HepG2 (cell line): Measurements from ENCODE around the gene COPZ1. TPM values are rescaled to one million over a fixed set of nuclear protein-coding genes. Genes with fewer than 3 reads are reported as not detected.

Source experiments
- ESRRA ChIP-seq: sonication (generic); formaldehyde crosslinking; IDR thresholded peaks from 2 replicates; pipeline ENCODE4 v1.5.1; 2020; ENCODE audit warnings: mild to moderate bottlenecking, low read depth, missing genetic modification reagents
- RBAK ChIP-seq: sonication (generic); formaldehyde crosslinking; IDR thresholded peaks from 2 replicates; pipeline ENCODE4 v1.5.1; 2020; ENCODE audit warnings: mild to moderate bottlenecking, missing genetic modification reagents
- SKI ChIP-seq: fragments of 450-650 bp; IDR thresholded peaks from one replicate; pipeline ENCODE4 v1.6.1; 2018; ENCODE audit warnings: mild to moderate bottlenecking; ENCODE audit not compliant: partially characterized antibody
- SMAD1 ChIP-seq: sonication (generic); formaldehyde crosslinking; IDR thresholded peaks from 2 replicates; pipeline ENCODE4 v1.4.0; 2020; ENCODE audit warnings: missing genetic modification reagents, low read depth, mild to moderate bottlenecking, borderline replicate concordance
- WIZ ChIP-seq: sonication (generic); formaldehyde crosslinking; IDR thresholded peaks from 2 replicates; pipeline ENCODE4 v1.5.1; 2020; ENCODE audit warnings: mild to moderate bottlenecking, missing genetic modification reagents
- ZFP36L2 ChIP-seq: sonication (generic); formaldehyde crosslinking; IDR thresholded peaks from 2 replicates; pipeline ENCODE4 v1.4.0; 2020; ENCODE audit warnings: missing genetic modification reagents
- ZNF10 ChIP-seq: sonication (generic); formaldehyde crosslinking; IDR thresholded peaks from 2 replicates; pipeline ENCODE4 v1.4.0; 2020; ENCODE audit warnings: mild to moderate bottlenecking, low read depth, missing genetic modification reagents, borderline replicate concordance
- ZNF567 ChIP-seq: sonication (generic); formaldehyde crosslinking; IDR thresholded peaks from 2 replicates; pipeline ENCODE4 v1.8.1; 2023; ENCODE audit warnings: mild to moderate bottlenecking, missing genetic modification reagents, borderline replicate concordance
- ZNF570 ChIP-seq: sonication (generic); formaldehyde crosslinking; IDR thresholded peaks from 2 replicates; pipeline ENCODE4 v1.4.0; 2020; ENCODE audit warnings: mild to moderate bottlenecking, missing genetic modification reagents, borderline replicate concordance
- ZNF747 ChIP-seq: sonication (generic); formaldehyde crosslinking; IDR thresholded peaks from 2 replicates; pipeline ENCODE4 v1.8.1; 2023; ENCODE audit warnings: missing genetic modification reagents, mild to moderate bottlenecking, borderline replicate concordance
- ZNF83 ChIP-seq: sonication (generic); formaldehyde crosslinking; IDR thresholded peaks from 2 replicates; pipeline ENCODE4 v1.4.0; 2020; ENCODE audit warnings: missing genetic modification reagents, mild to moderate bottlenecking, borderline replicate concordance
- ZNF883 ChIP-seq: sonication (generic); formaldehyde crosslinking; IDR thresholded peaks from 2 replicates; pipeline ENCODE4 v1.5.1; 2020; ENCODE audit warnings: mild to moderate bottlenecking, missing genetic modification reagents; ENCODE audit errors: not compliant biosample characterization
- polyA plus RNA-seq, 8 experiments: library from polyadenylated mRNA; depleted of rRNA in 3 of 8; stranded (reverse) in 7 of 8; unstranded in 1 of 8; fragments of >200 nt; fragmentation: Illumina TruSeq in 4 of 8; extraction: Trizol in 4 of 8; gene quantifications; 2 replicates each; pipeline versions ENCODE4 v1.2.1 to v1.2.3, GENCODE V29; 2011 to 2016; ENCODE audit warnings: low read depth in 4 of 8, missing spikeins in 1 of 8, mixed read lengths in 1 of 8; ENCODE audit not compliant: insufficient read depth in 1 of 8
- total RNA-seq, 5 experiments: library from RNA; depleted of rRNA; stranded (reverse); fragments of >200 nt; fragmentation: Illumina TruSeq; extraction: Trizol; gene quantifications; 2 replicates each; pipeline ENCODE4 v1.2.3, GENCODE V29; 2016; ENCODE audit warnings: low read depth in 1 of 5
- TF ChIP-seq, protein P1 (sequence below): sonication (generic); formaldehyde crosslinking; IDR thresholded peaks from 2 replicates; pipeline ENCODE4 v1.8.0; 2022; ENCODE audit warnings: missing genetic modification reagents, mild to moderate bottlenecking, inconsistent platforms, borderline replicate concordance
- TF ChIP-seq, protein P2 (sequence below), 2 experiments: fragments of 450-650 bp in 1 of 2; sonication (generic) in 1 of 2; formaldehyde crosslinking; IDR thresholded peaks; 2 replicates each; pipeline versions ENCODE4 v1.5.0 to v1.8.0; 2020 to 2022; ENCODE audit warnings: mild to moderate bottlenecking in 1 of 2, missing genetic modification reagents in 1 of 2
- TF ChIP-seq, protein P3 (sequence below): sonication (generic); formaldehyde crosslinking; IDR thresholded peaks from 2 replicates; pipeline ENCODE4 v1.5.1; 2020; ENCODE audit warnings: missing genetic modification reagents, mild to moderate bottlenecking, borderline replicate concordance
- TF ChIP-seq, protein P4 (sequence below): sonication (generic); formaldehyde crosslinking; IDR thresholded peaks from 2 replicates; pipeline ENCODE4 v1.4.0; 2020; ENCODE audit warnings: missing genetic modification reagents

The COPZ1 gene
- total and polyA plus RNA-seq, 2 of the 13 experiments (the other 11 are each of a cell fraction or from before 2014, with no cell fraction given) = 125 to 184 TPM

DNA sequence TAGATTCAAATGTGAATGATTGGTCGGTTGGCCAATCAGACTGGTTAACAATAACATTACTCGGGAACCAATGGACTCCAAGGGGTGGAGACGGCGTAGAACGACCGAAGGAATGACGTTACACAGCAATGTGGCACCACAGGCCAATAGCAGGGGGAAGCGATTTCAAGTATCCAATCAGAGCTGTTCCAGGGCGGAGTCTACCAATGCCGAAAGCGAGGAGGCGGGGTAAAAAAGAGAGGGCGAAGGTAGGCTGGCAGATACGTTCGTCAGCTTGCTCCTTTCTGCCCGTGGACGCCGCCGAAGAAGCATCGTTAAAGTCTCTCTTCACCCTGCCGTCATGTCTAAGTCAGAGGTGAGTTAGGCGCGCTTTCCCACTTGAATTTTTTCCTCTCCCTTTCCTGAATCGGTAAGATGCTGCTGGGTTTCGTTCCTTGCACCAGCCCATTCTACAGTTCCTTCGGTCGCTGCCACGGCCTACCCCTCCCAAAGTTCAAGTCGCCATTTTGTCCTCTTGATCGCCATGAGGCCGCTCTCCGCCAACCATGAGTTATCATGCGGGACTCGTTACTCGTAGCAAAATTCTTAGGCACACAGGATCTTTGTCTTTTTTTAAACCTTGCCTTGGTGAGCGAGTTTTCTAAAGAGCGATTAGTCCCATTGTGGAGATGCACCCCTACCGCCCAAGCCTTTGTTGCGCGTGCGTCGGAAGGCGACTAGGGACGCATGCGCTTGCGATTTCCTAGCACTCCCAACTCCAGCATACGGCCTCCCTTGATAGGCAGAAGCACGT lies 44.3 kb upstream of the COPZ1 start, which contains the start of gene HNRNPA1 (continued):
- TF ChIP-seq WIZ (0 out of 2 replicates have a peak, but pooled peaks have one; percentile 11), RBAK (no peak), ZNF83 (peak; percentile 13; the same call in 1 of the 2 replicates), SMAD1 (CRISPR knock-in tag) (peak; percentile 67; the same call in 1 of the 2 replicates), ZFP36L2 (no peak), SKI (no peak), ZNF883 (no peak), ZNF570 (CRISPR knock-in tag) (no peak), ZNF747 (CRISPR knock-in tag) (peak; percentile 77; the same call in 1 of the 2 replicates), ZNF10 (no peak), ZNF567 (CRISPR knock-in tag) (no peak; the same call in 1 of the 2 replicates), ESRRA (CRISPR knock-in tag) (no peak; the same call in 1 of the 2 replicates)
- TF ChIP-seq, protein P1, sequence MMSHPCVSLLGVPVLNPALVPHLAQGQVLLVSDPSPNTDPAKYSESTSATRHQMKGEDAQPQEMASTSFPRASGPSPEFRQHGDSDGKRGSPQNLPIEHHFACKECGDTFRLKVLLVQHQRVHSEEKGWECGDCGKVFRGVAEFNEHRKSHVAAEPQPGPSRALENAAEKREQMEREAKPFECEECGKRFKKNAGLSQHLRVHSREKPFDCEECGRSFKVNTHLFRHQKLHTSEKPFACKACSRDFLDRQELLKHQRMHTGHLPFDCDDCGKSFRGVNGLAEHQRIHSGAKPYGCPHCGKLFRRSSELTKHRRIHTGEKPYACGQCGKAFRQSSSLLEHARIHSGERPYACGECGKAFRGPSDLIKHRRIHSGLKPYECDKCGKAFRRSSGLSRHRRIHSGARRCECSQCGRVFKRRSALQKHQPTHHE (CRISPR knock-in tag) = peak; percentile 55; the same call in 1 of the 2 replicates
- TF ChIP-seq, protein P2, sequence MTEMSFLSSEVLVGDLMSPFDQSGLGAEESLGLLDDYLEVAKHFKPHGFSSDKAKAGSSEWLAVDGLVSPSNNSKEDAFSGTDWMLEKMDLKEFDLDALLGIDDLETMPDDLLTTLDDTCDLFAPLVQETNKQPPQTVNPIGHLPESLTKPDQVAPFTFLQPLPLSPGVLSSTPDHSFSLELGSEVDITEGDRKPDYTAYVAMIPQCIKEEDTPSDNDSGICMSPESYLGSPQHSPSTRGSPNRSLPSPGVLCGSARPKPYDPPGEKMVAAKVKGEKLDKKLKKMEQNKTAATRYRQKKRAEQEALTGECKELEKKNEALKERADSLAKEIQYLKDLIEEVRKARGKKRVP (CRISPR knock-in tag; IDR thresholded peaks at IDR 0.05) = no peak
- TF ChIP-seq, protein P3, sequence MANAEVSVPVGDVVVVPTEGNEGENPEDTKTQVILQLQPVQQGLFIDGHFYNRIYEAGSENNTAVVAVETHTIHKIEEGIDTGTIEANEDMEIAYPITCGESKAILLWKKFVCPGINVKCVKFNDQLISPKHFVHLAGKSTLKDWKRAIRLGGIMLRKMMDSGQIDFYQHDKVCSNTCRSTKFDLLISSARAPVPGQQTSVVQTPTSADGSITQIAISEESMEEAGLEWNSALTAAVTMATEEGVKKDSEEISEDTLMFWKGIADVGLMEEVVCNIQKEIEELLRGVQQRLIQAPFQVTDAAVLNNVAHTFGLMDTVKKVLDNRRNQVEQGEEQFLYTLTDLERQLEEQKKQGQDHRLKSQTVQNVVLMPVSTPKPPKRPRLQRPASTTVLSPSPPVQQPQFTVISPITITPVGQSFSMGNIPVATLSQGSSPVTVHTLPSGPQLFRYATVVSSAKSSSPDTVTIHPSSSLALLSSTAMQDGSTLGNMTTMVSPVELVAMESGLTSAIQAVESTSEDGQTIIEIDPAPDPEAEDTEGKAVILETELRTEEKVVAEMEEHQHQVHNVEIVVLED (CRISPR knock-in tag) = no peak; the same call in none of the 2 replicates
- TF ChIP-seq, protein P4, sequence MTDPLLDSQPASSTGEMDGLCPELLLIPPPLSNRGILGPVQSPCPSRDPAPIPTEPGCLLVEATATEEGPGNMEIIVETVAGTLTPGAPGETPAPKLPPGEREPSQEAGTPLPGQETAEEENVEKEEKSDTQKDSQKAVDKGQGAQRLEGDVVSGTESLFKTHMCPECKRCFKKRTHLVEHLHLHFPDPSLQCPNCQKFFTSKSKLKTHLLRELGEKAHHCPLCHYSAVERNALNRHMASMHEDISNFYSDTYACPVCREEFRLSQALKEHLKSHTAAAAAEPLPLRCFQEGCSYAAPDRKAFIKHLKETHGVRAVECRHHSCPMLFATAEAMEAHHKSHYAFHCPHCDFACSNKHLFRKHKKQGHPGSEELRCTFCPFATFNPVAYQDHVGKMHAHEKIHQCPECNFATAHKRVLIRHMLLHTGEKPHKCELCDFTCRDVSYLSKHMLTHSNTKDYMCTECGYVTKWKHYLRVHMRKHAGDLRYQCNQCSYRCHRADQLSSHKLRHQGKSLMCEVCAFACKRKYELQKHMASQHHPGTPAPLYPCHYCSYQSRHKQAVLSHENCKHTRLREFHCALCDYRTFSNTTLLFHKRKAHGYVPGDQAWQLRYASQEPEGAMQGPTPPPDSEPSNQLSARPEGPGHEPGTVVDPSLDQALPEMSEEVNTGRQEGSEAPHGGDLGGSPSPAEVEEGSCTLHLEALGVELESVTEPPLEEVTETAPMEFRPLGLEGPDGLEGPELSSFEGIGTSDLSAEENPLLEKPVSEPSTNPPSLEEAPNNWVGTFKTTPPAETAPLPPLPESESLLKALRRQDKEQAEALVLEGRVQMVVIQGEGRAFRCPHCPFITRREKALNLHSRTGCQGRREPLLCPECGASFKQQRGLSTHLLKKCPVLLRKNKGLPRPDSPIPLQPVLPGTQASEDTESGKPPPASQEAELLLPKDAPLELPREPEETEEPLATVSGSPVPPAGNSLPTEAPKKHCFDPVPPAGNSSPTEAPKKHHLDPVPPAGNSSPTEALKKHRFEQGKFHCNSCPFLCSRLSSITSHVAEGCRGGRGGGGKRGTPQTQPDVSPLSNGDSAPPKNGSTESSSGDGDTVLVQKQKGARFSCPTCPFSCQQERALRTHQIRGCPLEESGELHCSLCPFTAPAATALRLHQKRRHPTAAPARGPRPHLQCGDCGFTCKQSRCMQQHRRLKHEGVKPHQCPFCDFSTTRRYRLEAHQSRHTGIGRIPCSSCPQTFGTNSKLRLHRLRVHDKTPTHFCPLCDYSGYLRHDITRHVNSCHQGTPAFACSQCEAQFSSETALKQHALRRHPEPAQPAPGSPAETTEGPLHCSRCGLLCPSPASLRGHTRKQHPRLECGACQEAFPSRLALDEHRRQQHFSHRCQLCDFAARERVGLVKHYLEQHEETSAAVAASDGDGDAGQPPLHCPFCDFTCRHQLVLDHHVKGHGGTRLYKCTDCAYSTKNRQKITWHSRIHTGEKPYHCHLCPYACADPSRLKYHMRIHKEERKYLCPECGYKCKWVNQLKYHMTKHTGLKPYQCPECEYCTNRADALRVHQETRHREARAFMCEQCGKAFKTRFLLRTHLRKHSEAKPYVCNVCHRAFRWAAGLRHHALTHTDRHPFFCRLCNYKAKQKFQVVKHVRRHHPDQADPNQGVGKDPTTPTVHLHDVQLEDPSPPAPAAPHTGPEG (CRISPR knock-in tag) = 0 out of 2 replicates have a peak, but pooled peaks have one; percentile 35
